GOT3 (cell line): Measurements from ENCODE around the gene UBE2E3.
A peak's percentile ranks its signal among the peaks of the same experiment; 100 is the strongest.
"Not testable (repeated sequence)": the region's sequence is repeated elsewhere in the genome, so short reads cannot be mapped to it uniquely, and the experiment has no call there.

Source experiments
- DNase-seq: peaks from one replicate; lab custom pipeline; 2025; ENCODE audit warnings: mixed read lengths; lab: John Stamatoyannopoulos, UW

The UBE2E3 gene

DNA sequence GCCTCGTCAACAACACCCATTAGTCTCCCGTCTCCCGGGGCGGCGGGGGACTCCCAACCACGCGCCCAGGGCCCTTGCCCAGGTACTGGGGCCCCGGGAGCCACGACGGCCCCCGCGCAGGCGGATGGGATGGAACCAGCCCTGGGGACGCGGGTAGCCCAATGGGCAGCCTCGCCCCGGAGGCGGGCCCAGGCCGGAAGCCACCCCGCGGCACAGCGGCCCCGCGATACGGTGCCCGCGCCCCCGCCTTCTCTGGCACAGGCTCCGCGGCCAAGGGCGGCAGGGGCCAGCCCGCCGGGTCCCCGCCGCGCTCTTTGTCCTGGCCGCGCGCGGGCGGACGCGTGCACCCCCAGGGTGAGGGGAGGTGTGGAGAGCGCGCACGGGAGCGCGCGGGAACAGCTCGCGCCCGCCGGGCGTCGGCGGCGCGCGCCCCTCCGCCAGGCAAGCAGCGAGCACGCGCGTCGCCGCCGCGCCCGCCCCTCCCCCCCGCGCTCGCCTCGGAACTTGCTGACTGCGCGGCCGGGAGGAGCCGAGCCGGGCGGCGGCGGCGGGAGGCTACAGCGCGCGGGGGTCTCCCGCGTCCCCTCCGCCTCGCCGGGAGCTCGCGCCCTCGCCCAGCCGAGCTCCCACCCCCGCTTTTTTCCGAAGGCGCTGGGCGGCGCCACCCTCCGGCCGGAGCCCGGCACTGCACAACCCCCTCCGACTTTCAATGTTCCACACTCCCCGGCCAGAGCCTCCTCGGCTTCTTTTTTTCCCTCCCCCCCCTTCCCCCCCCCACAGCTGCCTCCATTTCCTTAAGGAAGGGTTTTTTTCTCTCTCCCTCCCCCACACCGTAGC, at the start of gene UBE2E3:
TSS of gene UBE2E3 (plus strand) at position 500 of the 837 bp plus-strand sequence. CDS start 1,438 bp downstream, outside the sequence.
- peak; percentile 74 for DNase-seq

DNA sequence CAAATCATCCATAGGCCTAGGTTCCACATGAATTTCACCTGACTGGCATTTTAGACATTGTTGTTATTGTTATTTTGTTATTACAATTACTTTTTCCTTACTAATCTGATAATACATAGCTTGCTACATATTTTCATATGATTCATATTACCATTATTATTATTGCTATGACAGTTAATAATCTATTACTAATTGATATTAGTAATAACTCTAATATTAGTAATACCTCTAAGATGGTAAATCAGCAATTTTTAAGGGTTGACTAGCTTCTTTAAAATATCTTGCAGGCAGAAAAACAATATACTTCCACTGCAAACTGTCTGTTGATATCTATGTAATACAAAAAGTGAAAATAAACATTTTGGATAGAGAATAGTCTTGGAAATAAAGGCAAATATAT, 48.6 kb upstream of the UBE2E3 start:
- no peak for DNase-seq

DNA sequence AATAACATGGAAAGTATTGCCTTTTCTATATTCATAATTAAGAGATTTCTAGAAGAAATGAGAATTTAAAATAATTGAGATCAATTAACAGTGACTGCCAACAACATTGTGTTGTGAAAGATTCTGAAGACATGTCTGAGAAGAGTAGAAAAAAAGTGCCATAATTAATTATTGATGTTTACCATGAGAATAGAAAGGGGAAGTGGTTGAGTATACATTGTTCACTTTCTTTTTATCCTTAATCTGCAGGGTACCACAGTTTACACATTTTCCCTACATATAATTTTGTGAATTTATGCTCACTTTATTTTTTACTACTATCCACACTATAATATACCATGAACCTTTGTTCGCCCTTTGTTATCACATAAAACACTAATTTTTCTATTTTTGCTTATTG, 47.1 kb upstream of the UBE2E3 start:
- DNase-seq, result no peak

DNA sequence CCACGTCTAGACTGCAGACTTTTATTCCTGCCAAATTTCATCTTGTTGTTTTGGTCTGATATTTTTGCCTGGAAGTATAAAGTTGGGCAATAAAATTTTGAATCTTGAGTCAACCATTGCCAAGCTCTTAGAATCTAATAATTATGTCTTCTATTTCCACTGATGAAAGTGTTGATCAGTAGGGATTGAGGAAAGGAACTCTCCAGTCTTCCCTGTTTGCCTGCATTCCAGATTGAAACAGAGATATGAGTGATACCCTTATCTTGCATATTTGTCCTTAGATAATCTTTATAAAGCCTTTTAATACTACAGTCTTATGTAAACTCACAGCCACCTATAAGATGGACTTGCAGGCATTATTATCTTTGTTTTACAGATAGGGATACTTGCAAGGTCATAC, 45.5 kb upstream of the UBE2E3 start:
- DNase-seq, result no peak

DNA sequence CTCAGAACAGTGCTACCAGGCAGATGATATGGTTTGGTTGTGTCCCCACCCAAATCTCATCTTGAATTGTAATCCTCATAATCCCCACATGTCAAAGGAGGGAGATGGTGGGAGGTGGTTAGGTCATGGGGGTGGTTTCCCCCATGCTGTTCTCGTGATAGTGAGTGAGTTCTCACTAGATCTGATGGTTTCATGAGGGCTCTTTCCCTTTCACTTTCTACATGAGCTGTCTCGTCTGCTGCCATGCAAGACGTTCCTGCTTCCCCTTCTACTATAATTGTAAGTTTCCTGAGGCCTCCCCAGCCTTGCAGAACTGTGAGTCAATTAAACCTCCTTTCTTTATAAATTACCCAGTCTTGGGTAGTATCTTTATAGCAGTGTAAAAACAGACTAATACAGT, 42.9 kb upstream of the UBE2E3 start:
- not testable (repeated sequence) for DNase-seq

DNA sequence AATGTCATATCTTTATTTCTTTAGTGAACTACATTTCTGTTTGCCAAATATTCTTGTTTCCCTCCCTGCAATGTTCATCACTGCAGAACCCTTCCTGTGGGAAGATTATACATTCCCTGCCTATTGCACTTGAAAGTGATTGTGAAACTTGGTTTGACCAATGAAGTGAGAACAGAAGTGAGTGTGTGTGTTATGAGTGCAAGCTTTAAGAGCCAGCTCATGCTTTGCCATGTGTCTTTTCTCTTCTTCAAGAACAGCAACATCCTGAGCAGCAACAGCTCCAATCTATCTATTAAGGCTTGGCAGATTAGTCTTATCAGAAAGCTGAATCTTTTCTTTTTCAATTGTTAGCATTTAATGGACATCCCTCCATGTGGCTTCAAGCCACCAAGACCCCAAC, 42.0 kb upstream of the UBE2E3 start:
- no peak for DNase-seq

DNA sequence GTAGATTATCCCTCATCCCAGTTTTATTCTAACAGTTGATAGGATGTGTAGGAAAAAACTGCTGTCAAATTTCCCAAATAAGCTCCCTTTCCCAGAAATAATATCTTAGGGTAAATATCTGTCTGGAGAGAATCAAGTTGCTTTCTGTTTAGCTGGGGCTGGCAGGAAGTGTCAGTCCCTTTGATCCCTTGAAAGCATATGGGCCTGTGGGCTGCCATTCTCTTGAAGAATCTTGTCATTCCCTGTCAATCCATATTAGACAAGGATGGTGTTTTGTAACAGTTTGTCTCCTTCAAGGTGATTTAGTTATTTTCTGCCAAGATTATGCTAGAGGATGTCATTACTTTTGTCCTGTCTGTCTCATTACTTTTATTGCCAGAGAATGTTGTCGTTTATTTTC, 37.1 kb upstream of the UBE2E3 start:
- DNase-seq, result no peak

DNA sequence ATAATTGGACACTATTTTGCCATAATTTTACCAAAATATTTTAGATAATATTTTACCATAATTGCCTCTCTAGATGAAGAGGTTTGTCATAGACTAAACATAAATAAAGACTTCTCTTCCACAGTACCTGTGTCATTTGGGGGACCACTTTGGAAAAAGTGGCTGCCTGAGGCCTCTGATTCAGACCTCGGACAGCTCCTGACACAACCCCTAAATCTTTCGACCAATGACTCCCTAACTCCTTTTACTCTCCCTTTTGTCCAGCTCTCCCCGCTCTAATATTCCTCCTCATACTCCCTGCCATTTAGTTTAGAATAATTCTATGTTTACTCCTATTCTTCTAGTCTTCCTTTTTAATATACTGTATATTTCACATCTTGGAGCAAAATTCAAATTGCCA, 36.0 kb upstream of the UBE2E3 start:
- no peak for DNase-seq

DNA sequence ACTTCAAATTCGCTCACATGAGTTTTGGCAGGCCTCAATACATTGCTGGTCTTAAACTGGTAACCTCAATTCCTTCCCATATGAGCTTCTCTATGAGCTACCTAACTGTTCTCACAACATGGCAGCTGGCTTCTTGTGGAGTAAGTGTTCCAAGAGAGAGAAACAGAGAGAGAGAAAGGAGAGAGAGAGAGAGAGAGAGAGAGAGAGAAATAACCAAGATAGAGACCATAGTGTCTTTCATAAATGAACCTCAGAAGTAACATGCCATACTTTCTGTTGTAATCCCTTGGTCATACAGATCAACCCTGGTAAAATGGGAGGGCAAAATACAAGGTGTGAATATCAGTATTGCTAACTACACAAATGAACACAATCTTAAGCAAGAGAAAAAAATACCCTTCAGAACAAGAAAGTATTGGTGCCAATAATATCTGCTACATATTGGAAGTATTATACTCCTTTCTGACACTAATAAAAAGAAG, 33.2 kb upstream of the UBE2E3 start:
- DNase-seq, result no peak

DNA sequence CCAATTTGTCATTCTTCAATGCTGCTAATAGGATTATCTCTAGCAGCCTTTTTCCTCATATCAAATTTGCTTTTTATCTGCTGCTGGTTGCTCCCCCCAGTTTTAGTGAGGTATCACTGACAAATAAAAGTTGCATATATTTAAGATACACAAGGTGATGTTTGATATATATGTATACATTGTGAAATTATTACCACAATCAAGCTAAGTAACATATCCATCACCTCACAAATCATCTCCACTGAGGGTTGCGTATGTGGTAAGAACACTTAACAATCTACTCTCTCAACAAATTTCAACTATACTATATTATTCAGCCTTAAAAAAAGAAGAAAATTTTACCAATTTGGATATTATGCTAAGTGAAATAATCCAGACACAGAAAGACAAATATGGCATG, 30.5 kb upstream of the UBE2E3 start:
- no peak for DNase-seq

DNA sequence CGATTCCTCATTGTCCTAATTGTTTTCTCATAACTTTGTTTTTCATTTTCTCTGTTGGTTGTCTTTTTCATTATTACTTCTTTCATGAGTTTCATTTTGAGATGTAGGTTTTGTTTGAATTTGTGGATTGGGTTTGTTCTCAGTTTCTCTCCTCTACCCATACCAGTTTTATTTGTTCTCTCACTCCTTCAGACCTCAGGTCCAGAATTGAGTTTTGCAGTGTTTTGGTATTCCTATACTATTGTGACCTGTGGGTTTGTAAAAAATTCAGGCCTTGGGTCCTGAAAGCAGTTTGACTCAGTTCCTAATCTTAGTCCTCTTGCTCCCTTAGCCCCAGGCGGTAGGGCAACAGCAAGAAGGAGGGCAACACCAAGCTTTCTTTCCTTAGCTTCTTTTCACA, 28.3 kb upstream of the UBE2E3 start:
- no peak for DNase-seq

DNA sequence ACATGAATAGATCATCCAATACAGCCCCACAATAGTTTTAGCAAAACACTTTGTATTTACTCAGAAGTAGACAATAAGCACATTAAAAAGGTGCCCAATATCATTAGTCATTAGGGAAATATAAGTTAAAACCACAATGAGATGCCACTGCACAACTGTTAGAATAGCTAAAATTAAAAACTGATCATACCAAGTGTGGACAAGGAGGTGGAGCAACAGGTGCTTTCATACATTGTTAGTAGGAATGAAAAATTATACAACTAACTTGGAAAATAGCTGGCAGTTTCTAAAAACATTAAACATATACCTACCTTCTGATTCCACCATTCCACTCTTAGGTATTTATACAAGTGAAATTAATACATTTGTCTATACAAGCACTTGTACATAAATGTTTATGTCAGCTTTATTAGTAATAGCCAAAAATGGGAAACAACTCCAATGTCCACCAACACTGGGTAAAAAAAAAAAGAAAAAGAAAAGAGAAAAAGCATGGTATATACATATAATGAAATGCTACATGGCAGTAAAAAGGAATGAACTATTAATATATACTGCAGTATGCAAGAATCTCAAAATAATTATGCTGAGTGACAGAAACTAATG, 27.6 kb upstream of the UBE2E3 start:
- no peak for DNase-seq

DNA sequence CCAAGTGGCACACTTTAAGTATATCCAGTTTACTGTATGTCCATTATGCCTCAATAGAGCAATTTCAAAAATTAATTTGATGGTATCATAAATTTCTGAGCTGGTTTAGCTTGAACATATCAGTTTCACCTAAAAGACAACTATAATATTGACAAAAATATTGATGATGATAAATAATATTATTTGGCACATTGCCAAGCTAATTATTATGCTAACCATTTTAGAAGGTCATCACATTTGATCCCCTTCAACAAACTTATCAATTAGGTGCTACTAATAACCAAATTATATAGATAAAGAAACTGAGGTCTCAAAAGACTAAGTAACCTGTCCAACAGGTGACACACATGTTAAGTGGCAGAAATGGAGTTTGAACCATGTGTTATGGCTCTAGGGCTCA, 26.9 kb upstream of the UBE2E3 start:
- DNase-seq, result no peak

DNA sequence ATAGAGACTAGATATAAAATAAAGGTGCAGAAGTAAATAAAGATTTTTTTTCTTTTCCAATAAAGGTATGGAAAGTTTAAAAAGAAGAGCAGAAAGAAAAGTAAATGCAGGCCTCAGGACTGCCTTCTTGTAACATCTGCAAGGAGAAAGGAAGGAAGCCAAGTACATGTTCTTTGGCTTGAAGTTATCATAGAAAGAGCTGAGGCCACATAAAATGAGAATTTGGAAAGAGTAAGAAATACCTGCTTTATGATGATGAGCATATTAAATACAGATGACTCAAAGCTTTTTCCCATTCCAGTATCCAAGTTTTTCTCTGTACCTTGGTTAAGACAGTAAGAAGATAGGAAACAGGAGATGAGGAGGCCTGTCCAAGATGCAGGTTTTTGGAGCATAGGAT, 25.3 kb upstream of the UBE2E3 start:
- no peak for DNase-seq

DNA sequence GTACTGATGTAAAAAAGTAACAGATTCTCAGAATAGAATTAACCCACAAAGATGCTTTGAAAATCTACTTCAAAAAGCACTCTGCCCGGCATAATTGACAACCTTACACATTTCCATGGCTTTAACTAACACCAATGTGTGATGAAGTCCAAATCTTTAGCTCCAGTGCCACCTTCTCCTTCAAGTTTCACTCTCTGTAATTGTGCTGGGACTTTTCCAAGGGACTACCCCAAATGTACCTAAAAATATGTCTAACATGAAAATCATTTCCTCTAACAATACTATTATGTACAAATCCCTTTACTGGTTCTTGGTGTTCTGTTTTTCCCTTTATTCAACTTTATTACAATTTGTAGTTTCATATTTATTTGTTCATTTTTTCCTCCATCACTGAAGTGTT, 20.6 kb upstream of the UBE2E3 start:
- DNase-seq, result no peak

DNA sequence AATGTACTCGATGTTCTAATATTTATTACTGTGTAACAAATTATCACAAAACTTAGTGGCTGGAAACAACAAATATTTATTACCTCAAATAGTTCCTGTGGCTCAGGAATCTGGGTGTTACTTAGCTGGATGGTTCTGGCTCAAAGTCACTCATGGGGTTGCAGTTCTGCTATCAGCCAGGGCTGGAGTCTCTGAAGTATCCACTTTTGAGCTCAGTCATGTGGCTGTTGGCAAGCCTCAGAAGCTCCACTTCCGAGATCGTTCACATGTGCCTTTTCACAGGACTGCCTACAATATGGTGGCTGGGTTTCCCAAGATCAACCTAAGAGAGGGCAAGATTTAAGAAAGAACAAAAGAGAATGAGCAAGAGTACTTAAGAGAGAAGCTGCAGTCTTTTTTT, 19.4 kb upstream of the UBE2E3 start:
- no peak for DNase-seq

DNA sequence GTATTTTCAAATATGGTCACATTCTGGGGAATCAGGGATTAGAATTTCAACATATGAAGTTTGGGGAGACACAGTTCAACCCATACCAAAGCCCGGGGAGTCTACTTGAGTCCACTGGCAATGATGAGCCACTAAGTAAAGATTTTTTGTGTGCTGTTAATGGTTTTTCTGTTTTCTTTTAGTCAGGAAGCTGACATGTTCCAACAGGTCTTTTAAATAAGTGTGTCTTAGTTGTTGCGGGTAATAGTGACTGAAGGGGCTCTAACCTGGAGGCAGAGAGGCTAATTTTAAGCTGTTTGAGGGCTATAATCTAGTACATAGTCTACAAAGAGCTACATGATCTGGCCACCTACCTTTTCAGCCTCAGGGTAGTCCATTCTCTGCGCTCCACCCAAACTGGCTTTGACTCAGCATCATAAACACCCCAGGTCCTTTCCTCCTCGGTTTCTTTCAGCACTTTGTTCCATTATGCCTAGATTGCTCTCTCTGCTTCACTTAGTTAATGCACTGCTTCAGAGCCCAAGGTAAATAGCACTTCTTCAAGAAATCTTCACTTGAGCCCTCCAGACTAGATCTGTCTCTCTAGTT, 17.6 kb upstream of the UBE2E3 start:
- DNase-seq, result no peak

DNA sequence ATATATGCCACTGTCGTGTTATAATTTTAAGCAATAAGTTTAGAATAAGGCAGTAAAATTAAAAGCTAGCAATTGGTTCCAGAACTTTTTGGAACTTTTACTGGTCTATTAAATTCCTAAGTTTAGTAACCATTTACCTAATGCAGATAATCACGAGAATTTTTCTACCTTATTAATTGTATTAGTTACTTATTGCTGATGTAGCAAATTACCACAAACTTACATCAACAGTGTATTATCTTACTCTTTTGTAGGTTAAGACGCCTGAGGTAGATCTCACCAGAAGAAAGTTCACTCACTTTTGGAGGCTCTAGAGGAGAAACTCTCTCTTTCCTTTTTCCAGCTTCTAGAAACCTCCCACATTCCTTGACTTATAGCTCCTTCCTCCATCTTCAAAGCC, 14.0 kb upstream of the UBE2E3 start:
- no peak for DNase-seq

DNA sequence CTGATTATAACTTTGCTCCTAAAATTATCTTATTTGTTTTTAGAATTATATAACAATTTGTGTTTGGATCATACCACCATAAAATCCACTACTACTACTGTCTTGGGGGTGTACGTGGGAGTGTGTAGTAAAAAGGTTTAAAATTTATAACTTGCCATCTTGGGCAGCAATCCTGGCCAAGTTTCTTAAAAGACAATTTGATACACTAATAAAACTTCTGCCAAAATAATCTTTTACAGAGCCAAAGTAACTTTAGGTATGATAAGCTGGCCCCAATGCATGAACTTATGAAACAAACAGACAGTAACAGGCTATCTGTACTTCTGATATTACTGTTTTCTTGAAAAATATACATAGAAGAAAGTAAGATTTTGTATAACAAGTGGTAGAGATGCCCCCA, 11.3 kb upstream of the UBE2E3 start:
- DNase-seq, result no peak

DNA sequence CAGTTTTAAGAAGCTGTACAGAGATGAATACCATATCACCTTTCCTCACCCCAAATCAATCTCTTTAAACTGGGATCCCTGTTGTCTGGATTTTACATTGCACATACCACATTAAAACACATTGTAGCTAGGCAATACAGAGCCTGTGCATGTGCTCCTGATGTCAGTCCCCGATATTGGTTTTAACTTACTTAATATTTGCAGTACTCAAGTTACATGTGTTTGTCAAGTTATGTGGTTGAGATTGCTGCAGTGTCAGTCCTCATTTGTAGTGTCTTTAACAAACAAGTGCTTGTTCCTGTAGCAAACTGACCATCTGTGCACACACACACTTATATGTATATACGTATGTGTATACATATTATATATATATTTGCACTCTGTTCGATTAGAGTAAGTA, 10.4 kb upstream of the UBE2E3 start:
- no peak for DNase-seq

DNA sequence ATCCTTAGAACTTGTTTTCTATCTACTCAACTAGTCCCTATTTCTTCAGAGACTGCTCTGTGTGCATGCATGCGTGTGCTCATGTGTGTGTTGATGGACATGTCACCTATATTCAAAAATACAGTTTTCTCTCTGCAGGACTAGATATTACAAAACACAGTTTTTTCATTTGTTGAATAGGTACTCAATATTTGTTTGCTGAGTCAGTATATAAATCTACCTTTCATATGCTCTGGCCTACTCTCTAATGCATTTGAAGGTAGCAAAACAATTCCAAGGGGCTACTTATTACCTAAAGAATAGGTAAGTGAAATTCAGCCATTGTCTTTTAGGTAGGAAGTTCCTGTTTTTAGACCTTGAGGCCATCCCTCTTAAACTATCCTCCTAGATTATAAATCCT, 8.6 kb upstream of the UBE2E3 start:
- DNase-seq, result no peak

DNA sequence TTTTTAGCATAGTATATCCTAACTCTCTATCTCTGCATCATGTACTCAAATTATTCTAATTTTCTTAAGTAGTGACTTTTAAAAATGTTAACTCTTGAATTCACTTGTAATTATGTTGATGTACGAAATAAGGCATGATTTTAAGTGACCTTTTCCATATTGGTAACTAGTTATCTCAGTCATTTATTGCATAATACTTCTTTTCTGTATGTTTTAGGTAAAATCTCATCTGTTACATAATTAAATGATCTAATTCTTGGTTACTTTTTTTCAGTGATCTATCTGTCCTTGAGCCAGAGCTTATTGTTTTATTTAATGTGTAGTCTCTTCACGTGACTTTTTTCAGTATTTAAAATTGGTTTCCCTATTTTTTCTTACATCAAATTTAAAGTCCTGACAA, 4.8 kb upstream of the UBE2E3 start:
- no peak for DNase-seq
